Endodermal cell (in vitro differentiated cells): Measurements from ENCODE around the gene CAMTA1. TPM values are rescaled to one million over a fixed set of nuclear protein-coding genes. Genes with fewer than 3 reads are reported as not detected.

Experiments used
- DNase-seq: peaks from one replicate; pipeline ENCODE4 v3.0.0-alpha.2; 2017
- H3K27ac ChIP-seq: 2 replicates; pipeline ENCODE4 v1.5.1; 2013; ENCODE audit warnings: mild to moderate bottlenecking, low read depth, low read length, moderate library complexity
- H3K27me3 ChIP-seq: 2 replicates; pipeline ENCODE4 v1.6.1; 2013; ENCODE audit warnings: mild to moderate bottlenecking, low read length, moderate library complexity; ENCODE audit not compliant: insufficient read depth, control insufficient read depth, poor library complexity, severe bottlenecking
- H3K36me3 ChIP-seq: 2 replicates; pipeline ENCODE4 v1.7.0; 2013; ENCODE audit warnings: mild to moderate bottlenecking, low read length, moderate library complexity; ENCODE audit not compliant: control insufficient read depth, insufficient read depth
- H3K4me1 ChIP-seq: one replicate; pipeline ENCODE4 v1.7.0; 2013; ENCODE audit warnings: low read length; ENCODE audit not compliant: control insufficient read depth, insufficient read depth
- H3K4me3 ChIP-seq: 2 replicates; pipeline ENCODE4 v1.5.1; 2013; ENCODE audit warnings: mild to moderate bottlenecking, low read length, moderate library complexity
- H3K9ac ChIP-seq: 2 replicates; pipeline ENCODE4 v1.6.1; 2013; ENCODE audit warnings: mild to moderate bottlenecking, low read length, moderate library complexity; ENCODE audit not compliant: poor library complexity, severe bottlenecking; ENCODE audit errors: extremely low read depth
- H3K9me3 ChIP-seq: 2 replicates; pipeline ENCODE4 v1.6.1; 2013; ENCODE audit warnings: mild to moderate bottlenecking, low read length, moderate library complexity; ENCODE audit not compliant: control insufficient read depth
- H3K27ac Mint-ChIP-seq: 2 replicates; pipeline ENCODE4 v1.8.0; 2020; ENCODE audit warnings: mixed read lengths
- H3K27me3 Mint-ChIP-seq: 2 replicates; pipeline ENCODE4 v1.8.0; 2021; ENCODE audit warnings: mild to moderate bottlenecking, mixed read lengths; ENCODE audit not compliant: insufficient read depth
- H3K36me3 Mint-ChIP-seq: 2 replicates; pipeline ENCODE4 v1.8.0; 2020; ENCODE audit warnings: low read depth, mixed read lengths
- H3K4me1 Mint-ChIP-seq: 2 replicates; pipeline ENCODE4 v1.8.0; 2020; ENCODE audit warnings: mixed read lengths
- H3K4me3 Mint-ChIP-seq: 2 replicates; pipeline ENCODE4 v1.8.0; 2020; ENCODE audit warnings: mild to moderate bottlenecking, moderate library complexity, mixed read lengths
- H3K9me3 Mint-ChIP-seq: 2 replicates; pipeline ENCODE4 v1.8.0; 2020; ENCODE audit warnings: mild to moderate bottlenecking, mixed read lengths
- WGBS, 2 experiments: methylation state at CpG; one replicate each; pipeline versions ENCODE4 v1.1.5 to v1.1.7; 2013; ENCODE audit warnings: missing lambda C conversion rate in 2 of 2, mixed read lengths in 1 of 2; ENCODE audit not compliant: insufficient coverage in 1 of 2, insufficient read length in 1 of 2; 5-methylcytosine and 5-hydroxymethylcytosine counted together
- total RNA-seq, 2 donors: library from RNA; stranded (reverse); fragmentation: NEBNext Ultra II Directional in 1 of 2; extraction: Animal tissue kit (Norgen Biotek cat#: 25700) in 1 of 2; gene quantifications; 2 replicates in 1 of 2; 3 replicates in 1 of 2; pipeline ENCODE4 v1.2.1, GENCODE V29; 2021
- TF ChIP-seq, protein P1 (sequence below): fragments of 200-600 bp; sonication (generic); conservative IDR thresholded peaks from 2 replicates; pipeline ENCODE4 v1.5.0; 2021; ENCODE audit warnings: antibody characterized with exemption, mild to moderate bottlenecking

Gene CAMTA1
- total RNA-seq, 2 donors from 2014 or later, result 123 to 137 TPM

- H3K9ac ChIP-seq, result no peak overlapping the region
- TF ChIP-seq, protein P1, sequence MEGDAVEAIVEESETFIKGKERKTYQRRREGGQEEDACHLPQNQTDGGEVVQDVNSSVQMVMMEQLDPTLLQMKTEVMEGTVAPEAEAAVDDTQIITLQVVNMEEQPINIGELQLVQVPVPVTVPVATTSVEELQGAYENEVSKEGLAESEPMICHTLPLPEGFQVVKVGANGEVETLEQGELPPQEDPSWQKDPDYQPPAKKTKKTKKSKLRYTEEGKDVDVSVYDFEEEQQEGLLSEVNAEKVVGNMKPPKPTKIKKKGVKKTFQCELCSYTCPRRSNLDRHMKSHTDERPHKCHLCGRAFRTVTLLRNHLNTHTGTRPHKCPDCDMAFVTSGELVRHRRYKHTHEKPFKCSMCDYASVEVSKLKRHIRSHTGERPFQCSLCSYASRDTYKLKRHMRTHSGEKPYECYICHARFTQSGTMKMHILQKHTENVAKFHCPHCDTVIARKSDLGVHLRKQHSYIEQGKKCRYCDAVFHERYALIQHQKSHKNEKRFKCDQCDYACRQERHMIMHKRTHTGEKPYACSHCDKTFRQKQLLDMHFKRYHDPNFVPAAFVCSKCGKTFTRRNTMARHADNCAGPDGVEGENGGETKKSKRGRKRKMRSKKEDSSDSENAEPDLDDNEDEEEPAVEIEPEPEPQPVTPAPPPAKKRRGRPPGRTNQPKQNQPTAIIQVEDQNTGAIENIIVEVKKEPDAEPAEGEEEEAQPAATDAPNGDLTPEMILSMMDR, result no peak
- no peak for DNase-seq
- 94 to 95% methylated on average over 10 to 18 of the region's 18 CpGs for WGBS, 2 experiments
- H3K27ac ChIP-seq, result no peak overlapping the region
- no peaks in the 10 kb centered on the region for H3K9me3 ChIP-seq
- no peak overlapping the region for H3K27ac Mint-ChIP-seq
- H3K27me3 Mint-ChIP-seq, result peaks cover 1% of the 10 kb centered on the region
- H3K4me3 Mint-ChIP-seq, result no peak overlapping the region
- H3K36me3 Mint-ChIP-seq, result no peaks in the 10 kb centered on the region
- no peaks in the 10 kb centered on the region for H3K9me3 Mint-ChIP-seq
- H3K36me3 ChIP-seq, result no peaks in the 10 kb centered on the region
- no peaks in the 10 kb centered on the region for H3K27me3 ChIP-seq
- H3K4me3 ChIP-seq, result no peak overlapping the region
- H3K4me1 Mint-ChIP-seq, result no peaks in the 10 kb centered on the region
- H3K4me1 ChIP-seq, result no peaks in the 10 kb centered on the region
Measured at GRCh38 chr1:7013833-7014639, 228.8 kb downstream of the CAMTA1 start.

DNA sequence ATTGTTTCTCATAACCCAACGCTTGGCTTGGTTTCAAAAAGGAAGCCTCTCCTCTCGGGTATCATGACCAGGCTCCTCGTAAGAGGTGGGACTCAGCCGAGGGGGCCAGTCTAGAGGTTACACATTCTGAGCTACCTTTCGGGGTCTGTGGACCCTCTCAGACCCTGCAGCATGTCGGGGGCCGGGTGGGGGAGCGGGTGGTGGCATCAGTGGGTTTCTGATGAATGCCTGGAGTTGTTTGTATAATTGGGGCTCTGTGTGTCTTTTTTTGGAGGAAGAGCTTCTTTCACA is 229.3 kb downstream of the CAMTA1 start:
- H3K36me3 Mint-ChIP-seq, result no peaks in the 10 kb centered on the region
- 89 to 100% methylated on average over 4 to 8 of the region's 8 CpGs for WGBS, 2 experiments
- no peaks in the 10 kb centered on the region for H3K4me1 Mint-ChIP-seq

GRCh38 chr1:7015022-7015421 is 229.8 kb downstream of the CAMTA1 start:
- H3K27ac ChIP-seq, result no peak overlapping the region
- DNase-seq, result no peak
- TF ChIP-seq, protein P1, result no peak
- no peaks in the 10 kb centered on the region for H3K4me1 Mint-ChIP-seq
- no peaks in the 10 kb centered on the region for H3K27me3 ChIP-seq
- H3K27me3 Mint-ChIP-seq, result peaks cover 1% of the 10 kb centered on the region
- no peak overlapping the region for H3K4me3 Mint-ChIP-seq
- no peaks in the 10 kb centered on the region for H3K9me3 Mint-ChIP-seq
- no peak overlapping the region for H3K9ac ChIP-seq
- no peaks in the 10 kb centered on the region for H3K36me3 Mint-ChIP-seq
- H3K4me3 ChIP-seq, result no peak overlapping the region
- no peaks in the 10 kb centered on the region for H3K36me3 ChIP-seq
- H3K4me1 ChIP-seq, result no peaks in the 10 kb centered on the region
- WGBS, 2 experiments, result 90 to 91% methylated on average over 6 to 7 of the region's 7 CpGs
- no peaks in the 10 kb centered on the region for H3K9me3 ChIP-seq
- no peak overlapping the region for H3K27ac Mint-ChIP-seq

More for the DNA sequence above, 229.3 kb downstream of the CAMTA1 start:
- peaks cover 1% of the 10 kb centered on the region for H3K27me3 Mint-ChIP-seq
- no peak overlapping the region for H3K27ac ChIP-seq
- H3K4me1 ChIP-seq, result no peaks in the 10 kb centered on the region
- no peaks in the 10 kb centered on the region for H3K36me3 ChIP-seq
- no peaks in the 10 kb centered on the region for H3K27me3 ChIP-seq
- TF ChIP-seq, protein P1, result no peak
- H3K4me3 ChIP-seq, result no peak overlapping the region
- no peak overlapping the region for H3K27ac Mint-ChIP-seq
- no peaks in the 10 kb centered on the region for H3K9me3 ChIP-seq
- H3K9ac ChIP-seq, result no peak overlapping the region
- H3K9me3 Mint-ChIP-seq, result no peaks in the 10 kb centered on the region
- H3K4me3 Mint-ChIP-seq, result no peak overlapping the region
- DNase-seq, result no peak
